HepG2 (cell line): ENCODE data around the gene PNPLA3.

Source experiments
- KDM5A ChIP-seq: fragments of 200-600 bp; sonication (generic); IDR thresholded peaks from 2 replicates; pipeline ENCODE4 v1.7.0; 2018; ENCODE audit warnings: antibody characterized with exemption, mild to moderate bottlenecking, low read length, borderline replicate concordance
- NFRKB ChIP-seq: fragments of 450-650 bp; IDR thresholded peaks from 2 replicates; pipeline ENCODE4 v1.6.1; 2017
- NR2C2 ChIP-seq: sonication (generic); formaldehyde crosslinking; IDR thresholded peaks from 2 replicates; pipeline ENCODE4 v1.4.0; 2020; ENCODE audit warnings: missing genetic modification reagents, mild to moderate bottlenecking, moderate library complexity, borderline replicate concordance
- PITX1 ChIP-seq: sonication (generic); formaldehyde crosslinking; IDR thresholded peaks from 2 replicates; pipeline ENCODE4 v1.5.1; 2020; ENCODE audit warnings: mild to moderate bottlenecking, missing genetic modification reagents
- ZNF564 ChIP-seq: sonication (generic); formaldehyde crosslinking; IDR thresholded peaks from 2 replicates; pipeline ENCODE4 v1.8.1; 2023; ENCODE audit warnings: mild to moderate bottlenecking, missing genetic modification reagents
- ZNF605 ChIP-seq: sonication (generic); formaldehyde crosslinking; IDR thresholded peaks from 2 replicates; pipeline ENCODE4 v1.8.0; 2022; ENCODE audit warnings: mild to moderate bottlenecking, missing genetic modification reagents
- ZNF615 ChIP-seq: sonication (generic); formaldehyde crosslinking; IDR thresholded peaks from 2 replicates; pipeline ENCODE4 v1.5.0; 2020; ENCODE audit warnings: mild to moderate bottlenecking, missing genetic modification reagents, borderline replicate concordance
- ZNF75D ChIP-seq: sonication (generic); formaldehyde crosslinking; IDR thresholded peaks from 2 replicates; pipeline ENCODE4 v1.8.1; 2023; ENCODE audit warnings: missing genetic modification reagents, mild to moderate bottlenecking, borderline replicate concordance

GRCh38 chr22:43911351-43911750, 12.3 kb upstream of the PNPLA3 start:
- no peak for TF ChIP-seq NR2C2 (CRISPR knock-in tag)
- no peak for TF ChIP-seq ZNF75D
- TF ChIP-seq NFRKB = no peak
- TF ChIP-seq ZNF605 = no peak
- no peak for TF ChIP-seq ZNF564 (CRISPR knock-in tag)
- no peak for TF ChIP-seq ZNF615
- TF ChIP-seq PITX1 (CRISPR knock-in tag) = no peak
- TF ChIP-seq KDM5A = no peak
